ENCODE results near the gene MOG.

The MOG gene

DNA sequence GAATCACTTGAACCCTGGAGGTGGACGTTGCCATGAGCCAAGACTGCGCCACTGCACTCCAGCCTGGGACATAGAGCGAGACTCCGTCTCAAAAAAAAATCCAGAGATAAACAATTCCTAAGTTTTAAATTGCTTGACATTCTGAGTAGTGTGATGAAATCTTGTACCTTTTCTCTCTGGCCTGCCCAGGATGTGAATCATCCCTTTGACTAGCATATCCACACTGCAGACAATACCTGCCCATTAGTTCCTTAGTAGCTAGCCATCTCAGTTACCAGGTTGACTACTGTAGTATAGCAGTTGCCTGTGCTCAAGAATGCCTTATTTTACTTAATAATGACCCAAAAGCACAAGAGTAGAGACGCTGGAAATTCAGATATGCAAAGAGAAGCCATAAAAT, 21.2 kb downstream of the MOG start:
- DNase-seq = no peak

DNA sequence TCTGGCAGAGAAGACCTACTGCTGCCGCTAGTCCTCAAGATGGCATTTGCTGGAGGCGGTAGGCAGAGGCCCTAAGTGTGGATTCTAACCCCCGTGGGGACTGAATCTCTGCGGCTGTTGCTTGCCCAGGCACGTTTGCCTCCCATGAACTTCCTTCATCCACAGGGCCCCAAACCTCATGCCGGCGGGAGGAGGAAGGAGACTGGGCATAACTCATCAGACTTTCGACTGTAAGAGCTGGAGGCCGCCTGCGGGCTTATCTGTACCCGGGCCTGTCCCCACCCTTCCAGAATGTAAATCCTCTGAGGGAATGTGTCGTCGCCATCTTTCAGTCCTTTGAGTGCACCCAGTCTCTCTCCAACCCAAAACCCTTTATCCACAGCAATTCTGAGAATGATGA, 23.1 kb downstream of the MOG start:
- DNase-seq = no peak

DNA sequence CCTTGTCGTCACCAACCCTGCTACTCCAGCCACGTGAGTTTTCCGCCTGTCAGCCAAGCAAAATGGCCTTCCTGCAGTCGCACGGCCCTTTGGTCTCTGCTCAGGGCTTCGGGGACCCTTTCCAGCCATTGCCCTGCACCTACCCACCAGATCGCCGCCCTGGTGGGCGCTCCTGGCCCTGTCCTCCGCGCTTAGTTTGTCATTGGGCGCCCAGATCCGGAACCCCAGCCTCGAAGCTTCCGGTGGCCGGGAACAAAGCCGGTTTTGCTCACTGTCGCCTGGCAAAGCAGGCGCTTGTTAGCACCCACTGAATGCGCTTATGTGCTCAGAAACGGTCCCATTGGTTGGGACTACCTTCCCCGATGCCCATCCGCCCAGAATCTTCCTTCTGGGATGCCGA, 23.5 kb downstream of the MOG start:
- no peak for DNase-seq

DNA sequence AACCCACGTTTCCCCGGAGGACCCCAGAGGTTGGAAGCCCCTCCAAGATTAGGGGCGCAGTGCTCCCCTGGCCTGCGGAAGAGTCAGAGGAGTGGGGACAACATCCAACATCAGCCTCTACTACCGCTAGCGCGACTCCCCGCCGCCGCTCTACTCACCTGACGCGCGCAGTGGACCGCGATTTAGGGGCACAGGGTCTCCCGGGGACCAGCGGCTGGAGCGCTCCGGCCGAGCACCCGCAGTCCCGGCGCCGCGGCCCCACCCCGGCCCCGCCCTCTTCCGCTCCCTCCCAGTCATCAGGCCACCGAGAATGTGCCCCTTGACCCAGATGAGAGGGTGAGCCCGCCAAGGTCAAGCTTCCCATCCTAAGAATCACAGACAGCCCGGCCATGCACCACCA, 24.0 kb downstream of the MOG start, which contains the start of gene ZFP57:
Gene ZFP57, minus strand, starts transcription at position 249 of the 400 bp plus-strand sequence. CDS start 4,149 bp downstream, outside the sequence.
- DNase-seq = no peak

DNA sequence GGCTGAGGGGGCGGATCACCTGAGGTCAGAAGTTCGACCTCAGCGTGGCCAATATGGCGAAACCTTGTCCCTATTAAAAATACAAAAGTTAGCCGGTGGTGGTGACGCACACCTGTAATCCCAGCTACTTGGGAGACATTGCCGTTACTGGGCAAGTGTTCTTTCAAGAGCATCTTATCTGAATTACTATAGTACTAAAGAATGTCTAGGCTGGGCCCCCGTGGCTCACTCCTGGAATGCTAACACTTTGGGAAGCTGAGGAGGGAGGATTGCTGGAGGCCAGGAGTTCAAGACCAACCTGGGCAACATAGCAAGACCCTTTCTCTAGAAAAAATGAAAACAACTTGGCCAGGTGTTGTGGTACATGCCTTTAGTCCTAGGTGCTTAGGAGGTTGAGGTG, 24.9 kb downstream of the MOG start:
- no peak for DNase-seq

GRCh38 chr6:29685718-29686326, 28.9 kb downstream of the MOG start:
- DNase-seq = no peak

GRCh38 chr6:29694637-29695036, 37.7 kb downstream of the MOG start:
- no peak for DNase-seq

DNA sequence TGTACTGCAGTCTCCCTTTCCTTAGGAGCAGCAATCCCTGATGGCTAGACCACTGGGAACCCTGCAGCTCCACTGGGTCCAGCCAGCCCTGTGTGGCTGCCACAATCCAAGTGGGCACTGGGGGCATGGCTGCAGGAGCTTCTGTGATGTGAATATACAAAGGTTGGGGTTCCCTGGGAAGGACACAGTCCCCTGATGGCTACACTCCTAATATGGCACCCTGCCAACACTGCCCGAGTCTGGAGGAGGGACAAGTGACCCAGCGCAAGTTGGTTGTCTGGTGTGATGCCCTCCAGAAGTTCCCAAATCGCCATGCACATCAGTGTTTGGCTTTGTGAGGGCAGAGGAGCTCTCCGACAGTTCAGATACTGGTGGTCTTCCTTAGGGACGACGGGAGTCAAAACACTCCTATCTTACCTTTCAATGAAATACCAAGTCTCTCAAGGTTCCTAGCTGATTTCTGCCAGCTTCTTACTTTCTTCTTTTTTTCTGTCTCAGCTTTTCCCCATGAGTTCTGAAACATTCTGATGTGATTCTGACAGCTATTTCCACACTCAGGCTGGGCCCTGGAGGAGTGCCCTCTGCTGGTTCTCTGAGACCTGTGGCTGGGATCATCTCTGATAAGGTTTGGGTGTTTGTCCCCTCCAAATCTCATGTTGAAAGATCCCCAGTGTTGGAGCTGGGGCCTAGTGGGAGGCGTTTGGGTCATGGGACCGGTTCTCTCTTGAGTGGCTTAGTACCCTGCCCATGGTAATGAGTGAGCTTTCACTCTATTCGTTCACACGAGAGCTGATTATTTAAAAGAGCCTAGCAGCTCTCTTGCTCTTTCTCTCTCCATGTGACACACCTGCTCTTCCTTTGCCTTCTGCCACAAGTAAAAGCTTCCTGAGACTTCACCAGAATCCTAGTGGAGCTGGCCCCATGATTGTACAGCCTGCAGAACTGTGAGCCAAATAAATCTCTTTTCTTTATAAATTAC, 39.5 kb downstream of the MOG start:
- no peak for DNase-seq

DNA sequence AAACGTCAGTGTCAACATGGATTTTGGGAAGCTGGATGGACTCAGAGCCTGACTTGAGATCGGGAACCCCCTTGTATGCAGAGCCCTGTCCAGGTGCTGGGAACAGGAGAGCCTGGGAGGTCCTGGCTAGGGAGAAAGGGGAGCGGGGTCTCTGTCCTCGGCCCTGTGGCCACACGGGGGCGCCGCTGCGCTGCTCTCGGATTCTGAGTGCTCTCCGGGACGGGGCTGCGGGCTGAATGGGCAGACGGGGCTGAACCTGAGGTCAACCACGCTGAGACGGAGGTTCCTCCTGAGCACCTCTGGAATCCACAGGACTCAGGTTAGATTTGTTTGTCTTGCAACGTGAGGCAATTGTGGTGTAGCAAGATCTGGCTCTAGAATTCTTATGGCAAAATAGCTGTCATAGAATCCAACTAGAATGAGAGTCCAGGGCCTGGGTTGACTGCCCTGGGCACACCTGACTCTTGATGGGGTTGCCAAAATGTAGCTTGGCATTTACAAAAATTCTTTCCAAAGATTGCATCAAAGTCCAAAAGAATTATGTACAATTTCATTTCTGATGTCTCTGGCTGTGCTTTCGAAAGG, 45.7 kb downstream of the MOG start:
- DNase-seq = no peak

DNA sequence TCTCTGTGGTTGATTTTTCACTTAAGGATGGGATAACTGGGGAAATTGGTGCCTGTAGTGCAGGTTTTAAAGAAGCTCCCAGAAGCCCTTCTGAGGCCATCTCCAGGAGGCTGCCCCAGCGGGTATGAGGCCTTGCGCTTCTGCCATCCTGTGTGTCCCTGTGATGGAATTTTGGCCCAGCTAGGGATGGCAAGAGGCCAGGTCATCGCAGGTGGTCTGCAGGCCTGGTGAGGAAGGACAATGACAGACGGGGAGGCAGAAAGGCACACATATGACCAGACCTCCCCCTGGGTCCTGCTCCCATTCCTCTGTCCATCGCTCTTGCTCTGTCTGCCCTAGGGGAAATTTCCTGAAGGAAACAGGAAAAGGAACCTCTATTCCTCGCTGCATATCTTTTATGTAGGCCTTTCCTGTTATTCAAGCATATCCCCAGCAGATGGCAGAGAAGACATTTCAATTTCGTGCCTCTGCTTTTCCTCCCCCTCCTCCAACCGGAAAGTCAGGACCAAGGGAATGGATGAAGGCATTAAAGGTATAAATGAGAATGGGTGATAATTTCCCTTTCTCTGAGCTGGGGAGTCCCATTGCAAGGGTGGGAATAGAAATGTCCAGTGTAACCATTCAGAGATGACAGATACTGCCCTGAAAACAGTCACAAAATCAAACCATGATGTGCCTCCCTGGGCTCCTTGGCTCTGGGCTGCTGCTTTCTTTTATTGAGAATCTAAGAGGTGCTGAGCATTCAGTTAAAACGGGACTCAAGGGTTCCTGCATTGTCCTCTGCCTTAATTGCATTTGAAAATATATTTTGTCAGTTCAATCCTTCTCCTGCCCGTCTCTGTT, 48.7 kb downstream of the MOG start:
- DNase-seq = no peak

- DNase-seq = no peak
These were observed 51.7 kb downstream of the MOG start for GRCh38 chr6:29708432-29709179.

GRCh38 chr6:29709188-29709587, 52.3 kb downstream of the MOG start:
- DNase-seq = no peak

DNA sequence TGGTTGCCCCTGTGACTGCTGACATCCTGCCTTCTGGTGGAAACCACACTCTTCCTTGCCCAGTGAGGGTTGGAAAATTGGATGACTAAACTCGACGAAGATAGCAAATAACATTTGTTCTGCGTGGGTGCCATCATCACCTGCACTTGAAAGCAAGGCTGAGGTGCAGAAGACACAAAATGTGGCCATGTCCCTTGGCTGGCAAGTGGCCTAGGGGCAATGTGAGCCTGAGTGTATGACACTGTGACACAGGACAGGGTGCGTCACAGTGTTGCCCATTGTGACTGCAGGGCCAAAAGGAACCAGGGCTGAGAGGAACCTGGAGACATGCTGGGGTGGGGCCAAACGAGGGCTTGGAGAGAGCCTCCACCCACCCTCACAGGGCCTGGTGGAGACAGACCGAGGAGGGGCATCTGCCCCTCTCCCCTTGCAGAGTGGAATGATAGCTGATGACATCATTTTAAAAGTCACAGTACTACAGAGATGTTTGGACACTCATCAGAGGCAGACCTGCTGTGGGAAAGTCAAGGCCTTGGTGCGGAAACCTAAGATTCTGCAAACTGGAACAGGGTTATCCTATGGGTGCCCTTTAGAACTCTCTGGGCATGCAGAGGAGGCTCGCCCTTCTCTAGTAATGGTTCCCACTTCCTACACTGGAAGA, 53.5 kb downstream of the MOG start:
- DNase-seq = no peak

- DNase-seq = no peak
These were observed 64.0 kb downstream of the MOG start for GRCh38 chr6:29720863-29721262.

Data from NCI-H1092 (cell line).